OCI-LY3 (cell line): ENCODE measurements around the gene EEF1AKMT3.

Source experiments
- H2AFZ ChIP-seq: fragments of 200-600, 300-600 bp; shearing (Covaris generic); 2 replicates; pipeline ENCODE4 v1.6.0; 2014; ENCODE audit warnings: antibody characterized with exemption, low read depth, low read length
- H3K27ac ChIP-seq: fragments of 200-600, 300-600 bp; sonication (generic); 2 replicates; pipeline ENCODE4 v1.5.1; 2014; ENCODE audit warnings: mild to moderate bottlenecking, low read length, moderate library complexity, mixed read lengths
- H3K27me3 ChIP-seq: fragments of 200-600, 300-600 bp; sonication (generic); 2 replicates; pipeline ENCODE4 v1.6.1; 2014; ENCODE audit warnings: low read depth, low read length, mixed read lengths
- H3K36me3 ChIP-seq: fragments of 200-600, 300-600 bp; sonication (generic); replicated peaks from 2 replicates; pipeline ENCODE3; 2014; ENCODE audit warnings: low read depth, low read length, mixed read lengths
- H3K4me1 ChIP-seq: fragments of 300-600, 200-600 bp; sonication (generic); 2 replicates; pipeline ENCODE4 v1.6.1; 2014; ENCODE audit warnings: low read length, mixed read lengths
- H3K4me2 ChIP-seq: fragments of 200-600, 300-600 bp; sonication (generic); 2 replicates; pipeline ENCODE4 v1.6.1; 2014; ENCODE audit warnings: low read length, mixed read lengths
- H3K4me3 ChIP-seq: fragments of 300-600, 200-600 bp; sonication (generic); 2 replicates; pipeline ENCODE4 v1.5.1; 2014; ENCODE audit warnings: antibody characterized with exemption, mild to moderate bottlenecking, low read length, moderate library complexity
- H3K79me2 ChIP-seq: fragments of 300-600, 200-600 bp; shearing (Covaris generic); 2 replicates; pipeline ENCODE4 v1.6.1; 2014; ENCODE audit warnings: mild to moderate bottlenecking, low read length, mixed read lengths
- H3K9ac ChIP-seq: fragments of 300-600, 200-600 bp; shearing (Covaris generic); 2 replicates; pipeline ENCODE4 v1.6.0; 2014; ENCODE audit warnings: mild to moderate bottlenecking, low read length, moderate library complexity
- H3K9me3 ChIP-seq: fragments of 200-600, 300-600 bp; shearing (Covaris generic); 2 replicates; pipeline ENCODE4 v1.6.1; 2014; ENCODE audit warnings: low read length, mixed read lengths; ENCODE audit not compliant: insufficient read depth
- H4K20me1 ChIP-seq: fragments of 200-600, 300-600 bp; sonication (generic); 2 replicates; pipeline ENCODE4 v1.6.1; 2016; ENCODE audit warnings: low read length, mixed read lengths; ENCODE audit not compliant: insufficient read depth
- EZH2phosphoT487 ChIP-seq: fragments of 200-600 bp; shearing (Covaris generic); IDR thresholded peaks from 2 replicates; pipeline ENCODE4 v1.6.1; 2018; ENCODE audit warnings: antibody characterized with exemption, mixed run types, low read depth
- TF ChIP-seq, protein P1 (sequence below): fragments of 200-600, 300-600 bp; sonication (generic); IDR thresholded peaks from 2 replicates; pipeline ENCODE4 v1.5.1; 2014; ENCODE audit warnings: antibody characterized with exemption, low read length, low read depth

Gene EEF1AKMT3

DNA sequence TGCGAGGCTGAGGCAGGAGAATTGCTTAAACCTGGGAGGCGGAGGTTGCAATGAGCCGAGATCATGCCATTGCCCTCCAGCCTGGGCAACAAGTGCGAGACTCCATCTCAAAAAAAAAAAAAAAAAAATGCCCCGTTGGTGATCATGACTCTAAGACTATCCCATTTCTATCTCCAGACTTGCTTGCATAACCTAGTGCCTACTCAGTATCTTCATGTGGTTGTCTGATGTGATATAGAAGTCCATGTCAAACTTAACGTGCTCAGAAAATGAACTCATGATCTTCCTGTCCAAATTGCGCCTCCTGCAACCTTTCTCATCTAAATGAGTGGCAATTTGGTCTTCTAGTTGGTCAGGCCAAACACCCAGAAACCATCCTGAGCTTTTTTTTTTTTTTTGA is 5.5 kb downstream of the EEF1AKMT3 start:
- no peak overlapping the region for H2AFZ ChIP-seq
- H3K27me3 ChIP-seq, result no peaks in the 10 kb centered on the region
- peaks cover 4% of the 10 kb centered on the region for H3K79me2 ChIP-seq
- H3K4me1 ChIP-seq, result peaks cover 12% of the 10 kb centered on the region
- no peaks in the 10 kb centered on the region for H3K9me3 ChIP-seq
- H3K36me3 ChIP-seq, result peaks cover 3% of the 10 kb centered on the region
- H4K20me1 ChIP-seq, result no peaks in the 10 kb centered on the region
- no peak overlapping the region for H3K4me2 ChIP-seq
- H3K27ac ChIP-seq, result no peak overlapping the region
- no peak overlapping the region for H3K9ac ChIP-seq
- no peak overlapping the region for H3K4me3 ChIP-seq
- no peak for TF ChIP-seq EZH2phosphoT487
- TF ChIP-seq, protein P1, sequence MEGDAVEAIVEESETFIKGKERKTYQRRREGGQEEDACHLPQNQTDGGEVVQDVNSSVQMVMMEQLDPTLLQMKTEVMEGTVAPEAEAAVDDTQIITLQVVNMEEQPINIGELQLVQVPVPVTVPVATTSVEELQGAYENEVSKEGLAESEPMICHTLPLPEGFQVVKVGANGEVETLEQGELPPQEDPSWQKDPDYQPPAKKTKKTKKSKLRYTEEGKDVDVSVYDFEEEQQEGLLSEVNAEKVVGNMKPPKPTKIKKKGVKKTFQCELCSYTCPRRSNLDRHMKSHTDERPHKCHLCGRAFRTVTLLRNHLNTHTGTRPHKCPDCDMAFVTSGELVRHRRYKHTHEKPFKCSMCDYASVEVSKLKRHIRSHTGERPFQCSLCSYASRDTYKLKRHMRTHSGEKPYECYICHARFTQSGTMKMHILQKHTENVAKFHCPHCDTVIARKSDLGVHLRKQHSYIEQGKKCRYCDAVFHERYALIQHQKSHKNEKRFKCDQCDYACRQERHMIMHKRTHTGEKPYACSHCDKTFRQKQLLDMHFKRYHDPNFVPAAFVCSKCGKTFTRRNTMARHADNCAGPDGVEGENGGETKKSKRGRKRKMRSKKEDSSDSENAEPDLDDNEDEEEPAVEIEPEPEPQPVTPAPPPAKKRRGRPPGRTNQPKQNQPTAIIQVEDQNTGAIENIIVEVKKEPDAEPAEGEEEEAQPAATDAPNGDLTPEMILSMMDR, result no peak

DNA sequence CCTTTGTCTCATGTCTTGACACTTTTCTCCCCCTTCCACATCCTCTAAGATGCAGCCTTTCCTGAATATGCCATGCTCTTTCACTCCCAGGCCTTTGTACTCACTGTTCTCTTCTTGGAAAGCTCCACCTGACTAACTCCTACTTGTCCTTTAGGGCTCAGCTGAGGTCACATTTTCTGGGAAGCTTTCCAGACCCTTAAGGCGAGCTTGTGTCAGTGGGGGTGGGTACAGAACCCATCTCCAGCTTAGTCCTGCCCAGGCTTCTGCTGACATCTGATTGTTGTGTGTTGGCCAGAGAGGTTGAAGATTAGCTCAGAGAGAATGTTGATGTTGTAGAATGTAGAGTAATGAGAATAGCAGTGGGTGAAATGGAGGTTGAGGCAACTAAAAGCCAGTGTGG is 7.3 kb downstream of the EEF1AKMT3 start:
- Histone ChIP-seq H3K9ac (no peak overlapping the region), H3K36me3 (peaks cover 6% of the 10 kb centered on the region), H4K20me1 (no peaks in the 10 kb centered on the region), H3K4me2 (no peak overlapping the region), H3K79me2 (peaks cover 19% of the 10 kb centered on the region), H3K27ac (no peak overlapping the region), H3K9me3 (no peaks in the 10 kb centered on the region), H3K27me3 (no peaks in the 10 kb centered on the region), H3K4me3 (no peak overlapping the region), H2AFZ (no peak overlapping the region), H3K4me1 (peaks cover 13% of the 10 kb centered on the region)
- TF ChIP-seq EZH2phosphoT487, result no peak
- TF ChIP-seq, protein P1, result no peak

DNA sequence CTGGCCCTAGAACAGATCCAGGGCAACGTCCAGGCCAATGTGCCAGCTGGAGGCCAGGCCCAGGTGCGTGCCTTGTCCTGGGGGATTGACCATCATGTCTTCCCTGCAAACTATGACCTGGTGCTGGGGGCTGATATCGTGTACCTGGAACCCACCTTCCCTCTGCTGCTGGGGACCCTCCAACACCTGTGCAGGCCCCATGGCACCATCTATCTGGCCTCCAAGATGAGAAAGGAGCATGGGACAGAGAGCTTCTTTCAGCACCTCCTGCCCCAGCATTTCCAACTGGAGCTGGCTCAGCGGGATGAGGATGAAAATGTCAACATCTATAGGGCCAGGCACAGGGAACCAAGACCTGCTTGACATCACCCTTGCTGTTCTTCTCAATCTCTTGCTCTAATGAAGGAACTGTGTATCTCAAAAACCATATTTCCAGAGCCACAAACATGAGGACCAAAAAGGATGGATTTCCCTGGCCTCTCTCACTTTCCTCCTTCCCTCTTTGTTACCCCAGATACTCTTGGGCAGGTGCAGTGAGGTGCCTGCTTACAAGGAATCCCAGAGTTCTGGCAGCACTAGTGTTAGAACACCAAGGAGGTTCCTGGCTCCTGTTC is 8.0 kb downstream of the EEF1AKMT3 start:
- Histone ChIP-seq H3K9me3 (no peaks in the 10 kb centered on the region), H3K4me3 (no peak overlapping the region), H3K4me2 (no peak overlapping the region), H2AFZ (no peak overlapping the region), H3K36me3 (peaks cover 7% of the 10 kb centered on the region), H3K27ac (no peak overlapping the region), H3K27me3 (no peaks in the 10 kb centered on the region), H3K9ac (no peak overlapping the region), H3K79me2 (peaks cover 19% of the 10 kb centered on the region), H3K4me1 (peaks cover 13% of the 10 kb centered on the region), H4K20me1 (no peaks in the 10 kb centered on the region)
- TF ChIP-seq EZH2phosphoT487, result no peak
- TF ChIP-seq, protein P1, result no peak

DNA sequence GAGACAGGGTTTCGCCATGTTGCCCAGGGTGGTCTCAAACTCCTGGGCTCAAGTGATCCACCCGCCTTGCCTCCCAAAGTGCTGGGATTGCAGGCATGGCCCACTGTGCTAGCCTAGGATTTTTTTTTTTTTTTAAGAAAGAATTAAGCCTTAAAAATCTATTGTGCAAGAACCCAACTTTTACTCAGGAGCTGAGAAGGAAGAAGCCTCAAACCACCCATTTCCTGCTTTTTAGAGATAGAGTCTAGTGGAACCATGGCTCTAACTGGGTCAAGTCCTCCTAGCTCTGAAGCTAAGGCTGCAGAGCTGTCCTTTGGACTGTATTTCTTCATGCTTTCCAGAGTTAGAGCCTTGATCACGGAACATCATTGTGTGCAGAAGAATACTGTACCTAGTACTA is 8.8 kb downstream of the EEF1AKMT3 start:
- H3K4me1 ChIP-seq, result peaks cover 13% of the 10 kb centered on the region
- peaks cover 19% of the 10 kb centered on the region for H3K79me2 ChIP-seq
- H3K27me3 ChIP-seq, result no peaks in the 10 kb centered on the region
- no peak overlapping the region for H3K9ac ChIP-seq
- no peak overlapping the region for H2AFZ ChIP-seq
- no peaks in the 10 kb centered on the region for H4K20me1 ChIP-seq
- H3K9me3 ChIP-seq, result no peaks in the 10 kb centered on the region
- no peak overlapping the region for H3K27ac ChIP-seq
- H3K36me3 ChIP-seq, result peaks cover 15% of the 10 kb centered on the region
- no peak overlapping the region for H3K4me3 ChIP-seq
- TF ChIP-seq, protein P1, result no peak
- TF ChIP-seq EZH2phosphoT487, result no peak
- H3K4me2 ChIP-seq, result no peak overlapping the region
